Thyroid gland (tissue), 4 donors: ENCODE results near the gene PACS2.

Source experiments
- CTCF ChIP-seq, 6 experiments: fragments of 200-600 bp in 3 of 6; fragments of 450-650 bp in 3 of 6; sonication (generic) in 3 of 6; IDR thresholded peaks; one replicate each; pipeline ENCODE4 v1.5.1; 2016 to 2019; ENCODE audit warnings: antibody characterized with exemption in 6 of 6, mild to moderate bottlenecking in 2 of 6, inconsistent platforms in 1 of 6, moderate library complexity in 1 of 6
- POLR2A ChIP-seq, 2 donors: fragments of 450-650 bp; IDR thresholded peaks; one replicate each; pipeline ENCODE4 v1.6.1; 2017; ENCODE audit warnings: antibody characterized with exemption in 2 of 2, mild to moderate bottlenecking in 2 of 2, moderate library complexity in 1 of 2

DNA sequence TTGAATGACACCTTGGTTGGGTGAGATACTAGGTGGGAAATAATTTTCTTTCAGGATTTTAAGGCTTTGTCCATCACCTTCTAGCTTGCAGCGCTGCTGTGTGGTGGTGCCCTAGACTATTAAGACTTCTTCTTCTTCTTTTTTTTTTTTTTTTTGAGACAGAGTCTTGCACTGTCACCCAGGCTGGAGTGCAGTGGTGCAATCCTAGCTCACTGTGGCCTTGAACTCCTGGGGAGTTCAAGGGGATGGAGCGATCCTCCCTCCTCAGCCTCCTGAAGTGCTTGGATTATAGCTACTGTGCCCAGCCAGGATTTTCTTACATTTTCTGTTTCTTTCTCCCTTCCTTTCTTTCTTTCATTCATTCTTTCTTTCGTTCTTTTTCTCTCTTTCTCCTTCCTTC is 94.8 kb downstream of the PACS2 start:
- TF ChIP-seq CTCF (IDR thresholded peaks at IDR 0.05) = no peak
- TF ChIP-seq POLR2A (IDR thresholded peaks at IDR 0.05) = no peak
